Kidney epithelial cell (primary cell): ENCODE results near the gene MAPK13. TPM values are rescaled to one million over a fixed set of nuclear protein-coding genes. Genes with fewer than 3 reads are reported as not detected.
"Not testable (repeated sequence)": the region's sequence is repeated elsewhere in the genome, so short reads cannot be mapped to it uniquely, and the experiment has no call there.

ENCODE experiments used
- DNase-seq: peaks from one replicate; pipeline ENCODE4 v3.0.0-alpha.2; 2010; ENCODE audit warnings: low read depth
- H3K27me3 ChIP-seq: 2 replicates; pipeline ENCODE4 v1.6.0; 2011; ENCODE audit warnings: low read length; ENCODE audit not compliant: control insufficient read depth, insufficient read depth
- H3K36me3 ChIP-seq: 2 replicates; pipeline ENCODE4 v1.5.1; 2011; ENCODE audit warnings: low read length; ENCODE audit not compliant: control insufficient read depth, insufficient read depth
- H3K4me3 ChIP-seq: 2 replicates; pipeline ENCODE4 v1.5.1; 2011; ENCODE audit warnings: low read depth, mild to moderate bottlenecking, control low read depth, low read length
- CTCF ChIP-seq: IDR thresholded peaks from 2 replicates; pipeline ENCODE4 v1.5.1; 2011; ENCODE audit warnings: mild to moderate bottlenecking, moderate library complexity, low read length, control low read depth, inconsistent platforms; ENCODE audit not compliant: insufficient read depth, poor library complexity, severe bottlenecking
- total RNA-seq: library from RNA; depleted of rRNA; stranded (reverse); fragments of >200 nt; gene quantifications from 2 replicates; pipeline ENCODE4 v1.2.3, GENCODE V29; 2015

MAPK13 gene
- 51.3 and 52.9 TPM in 2 replicates for total RNA-seq

GRCh38 chr6:36129941-36130666 lies at the start of gene MAPK13:
Gene MAPK13 (plus strand): TSS chr6:36130513. CDS start chr6:36130583, 70 bp downstream.
- H3K27me3 ChIP-seq = no peaks in the 10 kb centered on the region
- no peak for DNase-seq
- no peak for TF ChIP-seq CTCF
- no peaks in the 10 kb centered on the region for H3K36me3 ChIP-seq
- peak within 1 kb of the TSS; percentile 30 for H3K4me3 ChIP-seq

- Histone ChIP-seq H3K36me3 (peaks cover 4% of the 10 kb centered on the region), H3K4me3 (no peak overlapping the region), H3K27me3 (no peaks in the 10 kb centered on the region)
- TF ChIP-seq CTCF = no peak
- DNase-seq = no peak
These were observed 48.0 kb upstream of the MAPK13 start for GRCh38 chr6:36082318-36082717.

- H3K36me3 ChIP-seq = peaks cover 4% of the 10 kb centered on the region
- no peak overlapping the region for H3K4me3 ChIP-seq
- no peak for DNase-seq
- TF ChIP-seq CTCF = no peak
- H3K27me3 ChIP-seq = no peaks in the 10 kb centered on the region
These were observed 46.9 kb upstream of the MAPK13 start for GRCh38 chr6:36083446-36083845.

GRCh38 chr6:36088204-36088603 lies 42.1 kb upstream of the MAPK13 start:
- H3K36me3 ChIP-seq, H3K4me3 ChIP-seq, DNase-seq, H3K27me3 ChIP-seq: not testable (repeated sequence)

GRCh38 chr6:36089048-36089447 lies 41.3 kb upstream of the MAPK13 start:
- no peaks in the 10 kb centered on the region for H3K27me3 ChIP-seq
- DNase-seq = no peak
- no peaks in the 10 kb centered on the region for H3K36me3 ChIP-seq
- no peak for TF ChIP-seq CTCF
- H3K4me3 ChIP-seq = no peak overlapping the region

GRCh38 chr6:36094238-36094637 lies 36.1 kb upstream of the MAPK13 start:
- Histone ChIP-seq H3K27me3 (no peaks in the 10 kb centered on the region), H3K36me3 (no peaks in the 10 kb centered on the region), H3K4me3 (no peak overlapping the region)
- TF ChIP-seq CTCF = no peak
- no peak for DNase-seq
